DOHH2 (cell line): ENCODE measurements around the gene SOX11.

Source experiments
- H3F3A ChIP-seq: fragments of 200-600 bp; sonication (generic), shearing (Covaris generic); 2 replicates; pipeline ENCODE4 v1.6.0; 2016; ENCODE audit warnings: antibody characterized with exemption, mild to moderate bottlenecking; ENCODE audit not compliant: control insufficient read depth, insufficient read depth
- H3K27ac ChIP-seq: fragments of 200-600 bp; sonication (generic); 2 replicates; pipeline ENCODE4 v1.5.1; 2014; ENCODE audit warnings: low read depth, mild to moderate bottlenecking, low read length, moderate library complexity
- H3K27me3 ChIP-seq: fragments of 200-600 bp; sonication (generic); 2 replicates; pipeline ENCODE4 v1.6.1; 2014; ENCODE audit warnings: mild to moderate bottlenecking, low read length, mixed read lengths; ENCODE audit not compliant: control insufficient read depth
- H3K36me3 ChIP-seq: fragments of 200-600 bp; sonication (generic); 2 replicates; pipeline ENCODE4 v1.6.1; 2014; ENCODE audit warnings: mild to moderate bottlenecking, low read length, moderate library complexity, mixed read lengths; ENCODE audit not compliant: control insufficient read depth
- H3K4me1 ChIP-seq: fragments of 200-600 bp; sonication (generic); 2 replicates; pipeline ENCODE4 v1.6.1; 2014; ENCODE audit warnings: mild to moderate bottlenecking, low read length, mixed read lengths; ENCODE audit not compliant: control insufficient read depth
- H3K4me2 ChIP-seq: fragments of 200-600 bp; sonication (generic); 2 replicates; pipeline ENCODE4 v1.6.0; 2014; ENCODE audit warnings: mild to moderate bottlenecking, low read length, moderate library complexity
- H3K4me3 ChIP-seq: fragments of 200-600 bp; sonication (generic); 2 replicates; pipeline ENCODE4 v1.5.1; 2014; ENCODE audit warnings: mild to moderate bottlenecking, low read length, mixed read lengths
- H3K79me2 ChIP-seq: fragments of 200-600 bp; sonication (generic); 2 replicates; pipeline ENCODE4 v1.6.1; 2014; ENCODE audit warnings: mild to moderate bottlenecking, low read length, mixed read lengths; ENCODE audit not compliant: control insufficient read depth
- H3K9me2 ChIP-seq: fragments of 200-600 bp; sonication (generic); replicated peaks from 2 replicates; pipeline ENCODE4 v1.6.1; 2014; ENCODE audit warnings: mild to moderate bottlenecking, low read length, mixed read lengths; ENCODE audit not compliant: control insufficient read depth
- H3K9me3 ChIP-seq: fragments of 200-600 bp; sonication (generic); 2 replicates; pipeline ENCODE4 v1.6.1; 2014; ENCODE audit warnings: antibody characterized with exemption, low read length, mixed read lengths; ENCODE audit not compliant: control insufficient read depth, insufficient read depth
- H4K20me1 ChIP-seq: fragments of 200-600 bp; sonication (generic); 2 replicates; pipeline ENCODE4 v1.6.0; 2014; ENCODE audit warnings: low read depth, mild to moderate bottlenecking, antibody characterized with exemption, low read length, moderate library complexity; ENCODE audit not compliant: control insufficient read depth, insufficient read depth
- EZH2phosphoT487 ChIP-seq: fragments of 200-600 bp; sonication (generic); IDR thresholded peaks from 2 replicates; pipeline ENCODE4 v1.6.1; 2017; ENCODE audit warnings: borderline replicate concordance, mild to moderate bottlenecking, antibody characterized with exemption, low read length, moderate library complexity, mixed read lengths
- TF ChIP-seq, protein P1 (sequence below): fragments of 200-600 bp; sonication (generic); IDR thresholded peaks from one replicate; pipeline ENCODE4 v1.5.1; 2014; ENCODE audit warnings: antibody characterized with exemption, mild to moderate bottlenecking, low read depth, low read length; ENCODE audit not compliant: poor library complexity, severe bottlenecking

The SOX11 gene

DNA sequence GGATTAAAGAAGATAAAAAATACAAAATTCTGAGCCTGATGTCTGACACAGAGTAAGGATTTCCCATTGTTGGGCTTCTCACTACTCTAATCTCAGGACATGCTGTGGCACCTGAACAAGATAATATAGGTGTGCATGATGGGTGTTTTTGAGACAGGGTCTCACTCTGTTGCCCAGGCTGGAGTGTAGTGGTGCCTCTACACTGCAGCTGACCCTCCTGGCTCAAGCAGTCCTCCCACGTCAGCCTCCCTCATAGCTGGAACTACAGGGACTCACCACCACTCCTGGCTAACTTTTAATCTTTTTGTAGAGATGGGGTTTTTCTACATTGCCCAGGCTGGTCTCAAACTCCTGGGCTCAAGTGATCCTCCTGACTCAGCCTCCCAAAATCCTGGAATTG, 32.9 kb downstream of the SOX11 start:
- H3K4me2 ChIP-seq, result no peak overlapping the region
- H3K27me3 ChIP-seq, result no peaks in the 10 kb centered on the region

DNA sequence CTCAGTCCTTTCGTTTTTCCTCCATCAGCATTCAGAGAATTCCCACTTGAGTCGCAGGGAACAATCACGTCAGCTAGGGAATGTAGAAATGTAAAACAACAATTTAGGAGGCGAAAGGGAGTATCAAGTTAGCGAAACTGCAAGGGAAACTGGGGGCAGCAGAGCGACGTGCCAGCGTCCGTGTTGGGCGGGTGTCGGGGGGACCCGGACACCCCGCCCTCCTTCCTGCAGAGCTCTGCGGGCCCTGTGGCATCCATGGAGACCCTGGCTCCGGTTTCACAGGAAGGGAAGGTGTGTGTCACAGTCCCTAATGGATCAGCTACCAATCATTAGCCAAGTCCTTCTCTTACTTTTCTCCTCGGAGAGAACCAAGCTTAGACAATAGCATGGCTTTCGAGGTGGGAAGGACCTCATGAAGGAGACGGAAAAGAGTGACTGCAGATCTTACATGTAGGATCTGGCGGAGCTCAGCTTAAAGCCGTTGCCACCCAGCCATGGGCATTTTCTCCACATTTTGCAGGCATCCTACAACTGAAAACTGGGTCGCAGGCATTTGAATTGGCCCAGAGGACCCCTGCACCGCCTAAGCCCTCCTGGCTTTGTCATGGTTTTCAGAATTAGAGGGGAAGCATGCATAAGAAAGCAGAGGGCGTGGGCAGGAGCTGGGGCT, 33.7 kb downstream of the SOX11 start:
- Histone ChIP-seq H3K4me2 (no peak overlapping the region), H3K4me1 (no peaks in the 10 kb centered on the region), H3K9me2 (no peaks in the 10 kb centered on the region), H3K4me3 (no peak overlapping the region), H3K27me3 (no peaks in the 10 kb centered on the region), H4K20me1 (no peaks in the 10 kb centered on the region), H3K79me2 (no peaks in the 10 kb centered on the region), H3K9me3 (no peaks in the 10 kb centered on the region), H3K27ac (no peak overlapping the region), H3F3A (no peaks in the 10 kb centered on the region), H3K36me3 (no peaks in the 10 kb centered on the region)
- TF ChIP-seq EZH2phosphoT487, result no peak
- TF ChIP-seq, protein P1, sequence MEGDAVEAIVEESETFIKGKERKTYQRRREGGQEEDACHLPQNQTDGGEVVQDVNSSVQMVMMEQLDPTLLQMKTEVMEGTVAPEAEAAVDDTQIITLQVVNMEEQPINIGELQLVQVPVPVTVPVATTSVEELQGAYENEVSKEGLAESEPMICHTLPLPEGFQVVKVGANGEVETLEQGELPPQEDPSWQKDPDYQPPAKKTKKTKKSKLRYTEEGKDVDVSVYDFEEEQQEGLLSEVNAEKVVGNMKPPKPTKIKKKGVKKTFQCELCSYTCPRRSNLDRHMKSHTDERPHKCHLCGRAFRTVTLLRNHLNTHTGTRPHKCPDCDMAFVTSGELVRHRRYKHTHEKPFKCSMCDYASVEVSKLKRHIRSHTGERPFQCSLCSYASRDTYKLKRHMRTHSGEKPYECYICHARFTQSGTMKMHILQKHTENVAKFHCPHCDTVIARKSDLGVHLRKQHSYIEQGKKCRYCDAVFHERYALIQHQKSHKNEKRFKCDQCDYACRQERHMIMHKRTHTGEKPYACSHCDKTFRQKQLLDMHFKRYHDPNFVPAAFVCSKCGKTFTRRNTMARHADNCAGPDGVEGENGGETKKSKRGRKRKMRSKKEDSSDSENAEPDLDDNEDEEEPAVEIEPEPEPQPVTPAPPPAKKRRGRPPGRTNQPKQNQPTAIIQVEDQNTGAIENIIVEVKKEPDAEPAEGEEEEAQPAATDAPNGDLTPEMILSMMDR, result no peak

More for the DNA sequence above, 32.9 kb downstream of the SOX11 start:
- Histone ChIP-seq H3K79me2 (no peaks in the 10 kb centered on the region), H3K4me3 (no peak overlapping the region), H3F3A (no peaks in the 10 kb centered on the region), H3K36me3 (no peaks in the 10 kb centered on the region), H3K9me3 (no peaks in the 10 kb centered on the region), H3K27ac (no peak overlapping the region), H4K20me1 (no peaks in the 10 kb centered on the region), H3K9me2 (no peaks in the 10 kb centered on the region), H3K4me1 (no peaks in the 10 kb centered on the region)
- TF ChIP-seq EZH2phosphoT487, result no peak

DNA sequence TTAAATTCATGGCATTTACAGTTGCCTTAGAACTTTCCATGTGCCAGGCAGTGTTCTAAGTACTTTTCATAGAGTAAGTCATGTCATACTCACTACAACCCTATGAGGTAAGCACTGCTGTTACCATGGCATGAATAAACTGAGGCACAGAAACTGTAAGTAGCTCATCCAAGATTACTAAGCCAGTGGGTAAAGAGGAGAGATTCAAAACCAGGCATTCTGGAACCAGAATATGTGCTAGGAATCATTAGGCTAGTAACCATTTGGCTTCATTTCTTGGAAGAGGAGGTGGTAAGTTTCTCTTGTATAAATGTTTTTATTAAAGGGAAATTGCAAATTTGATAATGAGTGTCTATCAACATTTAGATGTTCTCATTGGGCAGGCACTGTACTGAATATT, 35.1 kb downstream of the SOX11 start:
- TF ChIP-seq, protein P1, result no peak
- no peak for TF ChIP-seq EZH2phosphoT487
- Histone ChIP-seq H3F3A (no peaks in the 10 kb centered on the region), H3K27me3 (no peaks in the 10 kb centered on the region), H3K36me3 (no peaks in the 10 kb centered on the region), H3K9me3 (no peaks in the 10 kb centered on the region), H3K79me2 (no peaks in the 10 kb centered on the region), H3K4me2 (no peak overlapping the region), H3K4me1 (no peaks in the 10 kb centered on the region), H3K4me3 (no peak overlapping the region), H4K20me1 (no peaks in the 10 kb centered on the region), H3K27ac (no peak overlapping the region), H3K9me2 (no peaks in the 10 kb centered on the region)

DNA sequence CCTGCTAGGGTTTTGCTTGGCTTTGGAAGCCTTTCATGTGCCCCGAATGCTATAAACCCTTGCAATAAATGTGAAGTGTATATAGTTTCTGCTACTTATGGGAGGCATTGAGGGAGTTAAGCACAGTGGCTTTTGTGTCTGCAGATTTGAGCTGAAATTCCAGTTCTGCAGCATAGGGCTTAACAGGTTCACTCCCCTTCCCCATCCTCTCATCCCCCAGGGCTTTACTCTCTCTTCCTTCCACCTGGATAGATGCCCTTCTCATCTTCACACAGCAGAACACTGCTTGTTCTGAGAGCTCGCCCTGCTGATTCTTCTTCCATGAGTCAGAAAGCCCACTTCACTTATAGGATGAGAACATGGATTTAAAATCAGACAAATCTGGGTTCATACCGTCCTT, 37.2 kb downstream of the SOX11 start:
- H4K20me1 ChIP-seq, result no peaks in the 10 kb centered on the region
- no peak overlapping the region for H3K4me3 ChIP-seq
- H3K27ac ChIP-seq, result no peak overlapping the region

More for the DNA sequence above, 37.2 kb downstream of the SOX11 start:
- H3K9me2 ChIP-seq, result no peaks in the 10 kb centered on the region
- no peaks in the 10 kb centered on the region for H3K4me1 ChIP-seq
- no peak overlapping the region for H3K4me2 ChIP-seq
- H3K9me3 ChIP-seq, result no peaks in the 10 kb centered on the region
- no peaks in the 10 kb centered on the region for H3K27me3 ChIP-seq
- H3F3A ChIP-seq, result no peaks in the 10 kb centered on the region
- no peaks in the 10 kb centered on the region for H3K36me3 ChIP-seq
- no peaks in the 10 kb centered on the region for H3K79me2 ChIP-seq
- no peak for TF ChIP-seq EZH2phosphoT487
- TF ChIP-seq, protein P1, result no peak
